Caki2 (cell line): ENCODE results near the gene ITFG1. TPM values are rescaled to one million over a fixed set of nuclear protein-coding genes. Genes with fewer than 3 reads are reported as not detected.
"Not testable (repeated sequence)": the region's sequence is repeated elsewhere in the genome, so short reads cannot be mapped to it uniquely, and the experiment has no call there.

Experiments
- DNase-seq: peaks from one replicate; pipeline ENCODE4 v3.0.0-alpha.2; 2015; ENCODE audit warnings: low read depth
- in situ Hi-C: cut with HindIII; loops from 2 replicates; pipeline ENCODE4 v1.10.0; 2016; ENCODE audit warnings: low sequenced_read_pairs, low pct_unique_long_range_greater_than_20kb, mixed read lengths
- total RNA-seq: library from RNA; depleted of rRNA; stranded (reverse); fragments of >200 nt; shearing (Covaris generic); gene quantifications from 2 replicates; pipeline ENCODE4 v1.2.3, GENCODE V29; 2014; ENCODE audit warnings: low replicate concordance

ITFG1 gene
- total RNA-seq, 1 experiment from 2014 or later = 34.1 TPM

- DNase-seq, in situ Hi-C loops: not testable (repeated sequence)
Observed at GRCh38 chr16:47442884-47443283, 18.0 kb downstream of the ITFG1 start.

GRCh38 chr16:47440066-47440465 lies 20.8 kb downstream of the ITFG1 start:
- in situ Hi-C loops, DNase-seq: not testable (repeated sequence)

GRCh38 chr16:47434274-47434673 lies 26.6 kb downstream of the ITFG1 start:
- DNase-seq, in situ Hi-C loops: not testable (repeated sequence)

GRCh38 chr16:47431960-47432359 lies 28.9 kb downstream of the ITFG1 start:
- no peak for DNase-seq

GRCh38 chr16:47426806-47427205 lies 34.1 kb downstream of the ITFG1 start:
- in situ Hi-C loops = no loop called here

More at GRCh38 chr16:47431960-47432359, 28.9 kb downstream of the ITFG1 start:
- in situ Hi-C loops = no loop called here

GRCh38 chr16:47424846-47425245 lies 36.0 kb downstream of the ITFG1 start:
- in situ Hi-C loops = no loop called here
- DNase-seq = no peak

More at GRCh38 chr16:47426806-47427205, 34.1 kb downstream of the ITFG1 start:
- DNase-seq = no peak

GRCh38 chr16:47416869-47417268 lies 44.0 kb downstream of the ITFG1 start:
- in situ Hi-C loops = no loop called here
- DNase-seq = no peak

- in situ Hi-C loops = no loop called here
- DNase-seq = no peak
Observed at GRCh38 chr16:47413041-47413440, 47.8 kb downstream of the ITFG1 start.

- no peak for DNase-seq
- in situ Hi-C loops = no loop called here
Observed at GRCh38 chr16:47408491-47408890, 52.4 kb downstream of the ITFG1 start.

- in situ Hi-C loops = no loop called here
- no peak for DNase-seq
Observed at GRCh38 chr16:47395733-47396498, 64.9 kb downstream of the ITFG1 start.

GRCh38 chr16:47392081-47392480 lies 68.8 kb downstream of the ITFG1 start:
- DNase-seq = no peak
- in situ Hi-C loops = no loop called here

- in situ Hi-C loops = no loop called here
- DNase-seq = no peak
Observed at GRCh38 chr16:47388705-47389104, 72.2 kb downstream of the ITFG1 start.

- DNase-seq = no peak
- in situ Hi-C loops = no loop called here
Observed at GRCh38 chr16:47387026-47387734, 73.7 kb downstream of the ITFG1 start.

GRCh38 chr16:47386201-47386718 lies 74.6 kb downstream of the ITFG1 start:
- DNase-seq = no peak
- in situ Hi-C loops = no loop called here

GRCh38 chr16:47382362-47382761 lies 78.5 kb downstream of the ITFG1 start:
- no peak for DNase-seq
- in situ Hi-C loops = no loop called here

- DNase-seq = no peak
- in situ Hi-C loops = no loop called here
Observed at GRCh38 chr16:47377154-47377553, 83.7 kb downstream of the ITFG1 start.

GRCh38 chr16:47375423-47375822 lies 85.4 kb downstream of the ITFG1 start:
- no peak for DNase-seq
- in situ Hi-C loops = no loop called here

GRCh38 chr16:47374629-47375028 lies 86.2 kb downstream of the ITFG1 start:
- in situ Hi-C loops = no loop called here
- DNase-seq = no peak

- DNase-seq = no peak
- in situ Hi-C loops = no loop called here
Observed at GRCh38 chr16:47371271-47372014, 89.4 kb downstream of the ITFG1 start.
